K562 (cell line): Measurements from ENCODE around the gene OPCML.

Experiments used
- ARHGAP35 ChIP-seq: fragments of 450-650 bp; IDR thresholded peaks from 2 replicates; pipeline ENCODE4 v1.6.1; 2018; ENCODE audit not compliant: partially characterized antibody
- CSDE1 ChIP-seq, 2 experiments: fragments of 450-650 bp; IDR thresholded peaks; 2 replicates each; pipeline ENCODE4 v1.6.1; 2016; ENCODE audit warnings: mild to moderate bottlenecking in 1 of 2
- CTCF ChIP-seq, 3 experiments: IDR thresholded peaks in 2 of 3; conservative IDR thresholded peaks in 1 of 3; 2 replicates each; pipeline ENCODE4 v1.5.1; 2011 to 2012; ENCODE audit warnings: low read length in 3 of 3, mild to moderate bottlenecking in 3 of 3, control low read depth in 2 of 3, improper control_type of control experiment in 1 of 3, inconsistent platforms in 1 of 3, low read depth in 1 of 3, mixed read lengths in 1 of 3, moderate library complexity in 1 of 3; ENCODE audit not compliant: insufficient read depth in 2 of 3
- NEUROD1 ChIP-seq: fragments of 150-350 bp; IDR thresholded peaks from 2 replicates; pipeline ENCODE4 v1.6.1; 2014; ENCODE audit warnings: borderline replicate concordance, low read length, low read depth; ENCODE audit not compliant: partially characterized antibody
- POLR2A ChIP-seq: fragments of 450-650 bp; conservative IDR thresholded peaks from 2 replicates; pipeline ENCODE4 v1.6.1; 2016
- POLR2AphosphoS5 ChIP-seq: IDR thresholded peaks from 2 replicates; pipeline ENCODE4 v1.6.1; 2011; ENCODE audit warnings: mild to moderate bottlenecking, low read depth, low read length, moderate library complexity; ENCODE audit not compliant: control insufficient read depth, insufficient read depth
- PTBP1 ChIP-seq: fragments of 200-400 bp; formaldehyde crosslinking; IDR thresholded peaks from 2 replicates; pipeline ENCODE4 v1.6.1; 2017; ENCODE audit warnings: low read depth, low read length
- TAF15 ChIP-seq: fragments of 200-400 bp; formaldehyde crosslinking; IDR thresholded peaks from 2 replicates; pipeline ENCODE4 v1.6.1; 2017; ENCODE audit warnings: mild to moderate bottlenecking, low read depth, low read length, moderate library complexity
- ZKSCAN8 ChIP-seq: fragments of 200-800 bp; sonication (Bioruptor generic); IDR thresholded peaks from 2 replicates; pipeline ENCODE4 v1.6.1; 2016; ENCODE audit warnings: missing genetic modification characterization, missing compliant biosample characterization
- ZNF655 ChIP-seq: fragments of 250-450 bp; sonication (Bioruptor Pico); IDR thresholded peaks from 2 replicates; pipeline ENCODE4 v1.5.0; 2021
- TF ChIP-seq, protein P1 (sequence below): fragments of 150-350 bp; IDR thresholded peaks from 2 replicates; pipeline ENCODE4 v1.6.1; 2014; ENCODE audit warnings: low read depth, mild to moderate bottlenecking, low read length, borderline replicate concordance

DNA sequence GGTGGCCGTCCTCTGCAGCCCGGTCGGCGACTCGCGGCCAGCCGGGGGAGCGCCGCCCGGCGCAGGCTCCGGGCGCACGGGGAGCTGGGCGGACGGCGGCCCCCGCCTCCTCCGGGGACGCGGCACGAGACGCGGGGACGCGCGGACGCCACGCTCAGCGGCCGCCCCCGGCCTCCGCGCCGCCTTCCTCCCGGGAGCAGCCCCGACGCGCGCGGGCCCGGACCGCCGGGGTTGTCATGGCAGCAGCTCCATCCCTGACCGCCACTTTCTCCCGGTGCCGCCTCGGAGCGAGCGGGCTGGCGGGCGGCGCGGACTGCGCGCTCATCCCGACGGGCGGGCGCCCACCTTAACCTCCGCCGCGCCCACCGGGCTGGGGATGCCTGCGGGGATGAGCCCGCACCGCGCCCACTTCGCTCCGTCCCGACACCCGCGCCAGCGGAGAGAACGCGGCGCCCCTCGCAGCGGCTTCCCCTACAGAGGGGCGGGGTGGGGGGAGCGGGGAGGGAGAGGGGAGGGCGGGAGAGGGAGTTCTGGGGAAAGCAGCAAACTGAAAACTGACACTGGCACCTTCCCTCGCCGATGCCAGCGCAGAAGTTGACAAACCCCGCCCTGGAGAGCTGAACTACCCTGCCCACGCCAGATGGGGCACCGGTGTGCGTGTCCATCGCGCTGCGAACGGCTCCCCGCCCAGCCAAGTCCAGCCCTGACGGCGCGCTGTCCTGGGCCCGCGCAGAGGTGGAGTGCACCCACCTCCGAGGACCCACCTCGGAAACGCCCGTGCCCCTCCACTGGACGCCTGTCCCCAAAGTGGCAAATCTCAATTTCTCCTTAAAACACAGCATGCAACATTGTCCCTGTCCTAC lies 588.4 kb downstream of the OPCML start:
- TF ChIP-seq POLR2AphosphoS5 (no peak), ZKSCAN8 (CRISPR knock-in tag) (no peak), POLR2A (no peak), NEUROD1 (no peak), CSDE1 (IDR thresholded peaks at IDR 0.05) (no peak), TAF15 (no peak), PTBP1 (no peak), ZNF655 (CRISPR knock-in tag) (no peak), ARHGAP35 (no peak), CTCF (IDR thresholded peaks at IDR 0.05 in 2 of 3, conservative IDR thresholded peaks at IDR 0.05 in 1 of 3; ENCODE audit: insufficient read depth in 2 of 3, low read depth in 1 of 3, low read length in 3 of 3) (no peak)
- TF ChIP-seq, protein P1, sequence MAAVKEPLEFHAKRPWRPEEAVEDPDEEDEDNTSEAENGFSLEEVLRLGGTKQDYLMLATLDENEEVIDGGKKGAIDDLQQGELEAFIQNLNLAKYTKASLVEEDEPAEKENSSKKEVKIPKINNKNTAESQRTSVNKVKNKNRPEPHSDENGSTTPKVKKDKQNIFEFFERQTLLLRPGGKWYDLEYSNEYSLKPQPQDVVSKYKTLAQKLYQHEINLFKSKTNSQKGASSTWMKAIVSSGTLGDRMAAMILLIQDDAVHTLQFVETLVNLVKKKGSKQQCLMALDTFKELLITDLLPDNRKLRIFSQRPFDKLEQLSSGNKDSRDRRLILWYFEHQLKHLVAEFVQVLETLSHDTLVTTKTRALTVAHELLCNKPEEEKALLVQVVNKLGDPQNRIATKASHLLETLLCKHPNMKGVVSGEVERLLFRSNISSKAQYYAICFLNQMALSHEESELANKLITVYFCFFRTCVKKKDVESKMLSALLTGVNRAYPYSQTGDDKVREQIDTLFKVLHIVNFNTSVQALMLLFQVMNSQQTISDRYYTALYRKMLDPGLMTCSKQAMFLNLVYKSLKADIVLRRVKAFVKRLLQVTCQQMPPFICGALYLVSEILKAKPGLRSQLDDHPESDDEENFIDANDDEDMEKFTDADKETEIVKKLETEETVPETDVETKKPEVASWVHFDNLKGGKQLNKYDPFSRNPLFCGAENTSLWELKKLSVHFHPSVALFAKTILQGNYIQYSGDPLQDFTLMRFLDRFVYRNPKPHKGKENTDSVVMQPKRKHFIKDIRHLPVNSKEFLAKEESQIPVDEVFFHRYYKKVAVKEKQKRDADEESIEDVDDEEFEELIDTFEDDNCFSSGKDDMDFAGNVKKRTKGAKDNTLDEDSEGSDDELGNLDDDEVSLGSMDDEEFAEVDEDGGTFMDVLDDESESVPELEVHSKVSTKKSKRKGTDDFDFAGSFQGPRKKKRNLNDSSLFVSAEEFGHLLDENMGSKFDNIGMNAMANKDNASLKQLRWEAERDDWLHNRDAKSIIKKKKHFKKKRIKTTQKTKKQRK: no peak
